ENCODE data around the gene CDH3. TPM values are rescaled to one million over a fixed set of nuclear protein-coding genes. Genes with fewer than 3 reads are reported as not detected.

CDH3 gene
- total RNA-seq, 1 donor from 2014 or later, result 0.81 TPM

- DNase-seq (ENCODE audit: low spot score), result no peak
These were observed 6.0 kb downstream of the CDH3 start for GRCh38 chr16:68651136-68651535.

DNA sequence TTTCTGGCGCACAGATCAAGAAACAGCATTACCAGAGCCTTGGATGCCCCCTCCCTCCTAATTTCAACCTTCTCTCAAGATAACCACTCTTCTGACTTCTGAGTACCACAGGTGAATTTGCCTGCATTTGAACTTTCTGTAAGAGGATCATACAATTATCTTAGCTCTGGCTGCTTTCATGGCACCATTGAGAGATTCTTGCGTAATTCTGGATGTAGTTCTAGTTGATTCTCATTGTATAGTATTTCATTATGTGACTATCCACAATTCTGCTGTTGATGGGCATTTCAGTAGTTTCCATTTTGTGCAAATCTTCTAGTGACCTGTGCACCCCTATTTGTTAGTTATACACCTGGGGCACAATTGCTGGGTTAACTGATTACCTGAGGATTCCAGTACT, 7.5 kb downstream of the CDH3 start:
- no peak for DNase-seq (ENCODE audit: low spot score)

DNA sequence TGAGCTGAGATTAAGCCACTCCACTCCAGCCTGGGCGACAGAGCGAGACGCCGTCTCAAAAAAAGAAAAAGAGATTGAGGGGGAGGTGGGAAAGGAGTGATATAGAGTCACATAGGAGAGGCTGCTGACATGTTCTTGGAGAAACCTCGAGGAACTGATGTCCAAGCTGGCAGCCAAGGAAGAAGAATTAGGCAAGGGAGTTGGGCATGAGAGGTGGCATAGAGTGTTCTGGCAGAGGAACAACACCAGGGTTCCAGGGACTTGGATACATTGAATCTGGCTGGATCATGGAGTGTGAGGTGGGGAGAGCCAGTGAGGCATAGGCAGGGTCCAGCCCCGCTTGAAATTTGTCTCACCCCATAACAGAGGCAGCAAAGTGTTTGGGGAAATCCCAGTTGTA, 10.7 kb downstream of the CDH3 start:
- DNase-seq (ENCODE audit: low spot score), result no peak

GRCh38 chr16:68656751-68657150, 11.6 kb downstream of the CDH3 start:
- no peak for DNase-seq (ENCODE audit: low spot score)

DNA sequence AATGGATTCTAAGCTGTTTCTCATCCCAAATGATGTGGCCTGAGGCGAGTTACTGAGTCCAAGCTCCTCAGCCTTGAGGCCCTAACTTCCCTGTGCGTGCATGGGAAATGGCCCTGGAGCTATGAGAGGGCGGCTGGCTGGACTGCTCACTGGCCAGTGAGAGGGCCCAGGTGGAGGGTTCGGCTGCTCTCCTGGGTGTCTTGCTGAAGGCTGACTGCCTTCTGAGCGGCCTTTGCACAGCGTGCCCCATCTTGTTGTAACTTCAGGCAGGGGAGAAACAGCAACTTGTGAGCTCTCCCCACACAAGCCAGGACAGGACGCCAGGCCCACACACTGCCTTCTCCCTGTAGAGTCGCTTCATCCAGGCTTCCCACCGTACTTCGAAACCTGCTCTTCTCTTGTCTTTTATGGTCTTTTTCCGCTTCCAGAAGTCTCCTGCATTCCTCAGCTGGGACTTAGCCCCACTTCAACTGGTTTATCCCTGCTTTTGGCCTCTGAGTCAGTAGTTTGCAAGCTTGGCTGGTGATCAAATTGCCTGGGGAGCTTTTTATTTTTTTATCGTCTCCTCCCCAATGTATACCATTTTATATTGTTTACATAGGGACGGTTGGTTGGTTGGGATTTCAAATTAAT, 13.3 kb downstream of the CDH3 start:
- no peak for DNase-seq (ENCODE audit: low spot score)

DNA sequence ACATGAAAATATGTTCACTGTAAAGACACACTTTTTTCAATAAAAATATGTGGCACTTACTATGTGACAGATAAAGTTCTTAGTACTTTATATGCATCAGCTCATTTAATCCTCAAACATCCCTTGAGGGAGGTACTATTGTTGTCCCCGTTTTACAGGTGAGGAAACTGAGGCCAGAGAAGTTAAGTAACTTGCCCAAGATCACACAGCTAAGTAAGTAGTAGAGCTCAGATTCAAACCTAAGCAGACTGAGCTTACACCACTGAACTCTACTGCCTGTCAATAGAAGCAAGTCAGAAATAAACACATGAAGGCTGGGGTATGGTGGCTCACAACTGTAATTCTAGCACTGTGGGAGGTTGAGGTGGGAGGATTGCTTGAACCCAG, 13.9 kb downstream of the CDH3 start:
- no peak for DNase-seq (ENCODE audit: low spot score)

DNA sequence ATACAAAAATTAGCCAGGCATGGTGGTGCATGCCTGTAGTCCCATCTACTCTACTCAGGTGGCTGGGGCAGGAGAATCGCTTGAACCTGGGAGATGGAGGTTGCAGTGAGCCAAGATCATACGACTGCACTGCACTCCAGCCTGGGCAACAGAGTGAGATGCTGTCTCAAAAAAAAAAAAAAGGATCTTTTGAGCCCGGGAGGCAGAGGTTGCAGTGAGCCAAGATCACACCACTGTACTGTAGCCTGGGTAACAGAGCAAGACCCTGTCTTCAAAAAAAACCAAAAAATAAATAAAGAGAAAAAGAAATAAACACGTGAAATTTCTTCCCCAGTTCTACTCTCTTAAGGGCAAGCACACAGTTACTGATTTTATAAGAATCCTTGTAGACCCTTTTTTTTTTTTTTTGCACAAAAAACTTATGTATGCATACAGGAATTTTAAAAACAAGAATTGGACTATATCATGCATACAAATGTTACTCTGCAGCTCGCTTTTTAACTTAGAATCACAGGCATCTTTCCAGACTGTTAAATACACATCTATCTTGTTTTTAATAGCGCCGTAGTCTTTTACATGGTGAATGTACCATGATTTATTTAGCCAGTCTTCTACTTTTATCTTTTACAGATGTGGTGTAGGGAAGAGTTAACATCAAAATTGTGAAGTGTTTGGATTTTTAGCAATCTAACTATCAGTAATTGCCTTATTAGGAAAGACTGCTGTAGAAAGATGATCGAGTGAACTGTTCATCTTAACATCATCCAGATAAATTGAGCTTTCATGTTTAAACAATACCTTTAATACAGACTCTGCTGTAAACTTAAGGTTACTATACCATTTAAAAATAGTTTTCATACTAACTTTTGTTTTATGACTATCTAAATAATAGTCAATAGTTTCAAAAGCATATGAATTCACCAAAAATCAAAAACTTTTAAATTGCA, 14.6 kb downstream of the CDH3 start:
- DNase-seq (ENCODE audit: low spot score), result no peak

GRCh38 chr16:68660359-68660795, 15.3 kb downstream of the CDH3 start:
- DNase-seq (ENCODE audit: low spot score), result no peak

GRCh38 chr16:68662035-68662434, 16.9 kb downstream of the CDH3 start:
- no peak for DNase-seq (ENCODE audit: low spot score)

DNA sequence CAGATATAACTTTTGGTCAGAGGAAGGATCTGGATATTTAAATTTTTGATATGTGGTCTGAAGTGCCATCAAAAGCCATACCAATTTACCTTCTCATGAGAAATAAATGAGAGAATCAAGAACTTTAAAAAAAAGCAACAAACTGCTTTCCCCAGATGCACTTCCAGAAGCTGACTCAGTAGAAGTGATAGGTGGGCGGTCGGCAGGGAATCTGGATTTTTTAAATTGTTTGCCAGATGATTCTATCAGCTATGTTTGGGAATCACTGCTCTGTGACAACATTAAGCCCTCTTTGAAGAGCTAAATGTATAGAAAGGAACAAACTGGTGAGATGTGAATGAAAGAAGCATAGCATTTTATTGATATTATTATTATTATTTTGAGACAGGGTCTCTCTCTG, 19.2 kb downstream of the CDH3 start:
- DNase-seq (ENCODE audit: low spot score), result no peak

DNA sequence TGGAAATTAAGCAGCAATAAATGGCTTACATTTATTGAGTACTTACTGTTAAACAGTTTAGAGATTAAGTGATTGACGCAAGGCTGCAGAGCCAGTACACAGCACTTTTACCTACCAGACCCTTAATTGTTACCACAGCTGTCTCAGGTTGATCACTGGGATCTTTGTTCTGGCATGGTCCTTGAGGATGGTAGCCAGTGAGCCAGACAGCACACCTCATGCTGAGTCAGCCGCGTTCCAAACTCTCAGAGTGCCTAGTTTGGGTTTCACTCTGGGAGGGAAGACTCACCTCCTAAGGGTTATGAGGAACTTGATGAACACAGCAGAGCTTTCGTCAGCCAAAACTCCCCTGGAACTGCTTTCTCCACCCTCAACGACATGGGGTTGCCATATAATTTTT, 20.4 kb downstream of the CDH3 start:
- no peak for DNase-seq (ENCODE audit: low spot score)

DNA sequence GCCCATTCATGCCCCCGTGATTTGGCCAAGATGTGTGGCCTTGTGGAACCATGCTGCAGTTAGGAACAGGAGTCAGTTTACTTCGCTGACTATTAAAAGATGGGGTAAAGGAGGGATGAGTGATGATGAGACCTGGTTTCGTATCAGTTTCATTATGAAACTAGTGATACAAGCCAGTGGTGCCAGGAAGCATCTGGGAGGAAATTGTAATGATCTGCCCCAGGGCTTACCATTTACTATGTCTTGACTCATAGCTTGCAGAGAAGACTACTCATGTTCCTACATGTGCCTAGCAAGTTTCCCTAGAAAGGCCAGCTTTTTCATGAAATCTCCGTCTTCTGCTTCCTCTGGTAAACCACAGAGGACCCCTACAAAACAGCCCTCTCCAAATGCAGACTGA, 23.2 kb downstream of the CDH3 start:
- no peak for DNase-seq (ENCODE audit: low spot score)

- DNase-seq (ENCODE audit: low spot score), result no peak
These were observed 31.2 kb downstream of the CDH3 start for GRCh38 chr16:68676113-68676860.

GRCh38 chr16:68681038-68681437, 35.9 kb downstream of the CDH3 start:
- DNase-seq (ENCODE audit: low spot score), result no peak

GRCh38 chr16:68685685-68686478, 40.8 kb downstream of the CDH3 start:
- no peak for DNase-seq (ENCODE audit: low spot score)

GRCh38 chr16:68686905-68687304, 41.8 kb downstream of the CDH3 start:
- no peak for DNase-seq (ENCODE audit: low spot score)

DNA sequence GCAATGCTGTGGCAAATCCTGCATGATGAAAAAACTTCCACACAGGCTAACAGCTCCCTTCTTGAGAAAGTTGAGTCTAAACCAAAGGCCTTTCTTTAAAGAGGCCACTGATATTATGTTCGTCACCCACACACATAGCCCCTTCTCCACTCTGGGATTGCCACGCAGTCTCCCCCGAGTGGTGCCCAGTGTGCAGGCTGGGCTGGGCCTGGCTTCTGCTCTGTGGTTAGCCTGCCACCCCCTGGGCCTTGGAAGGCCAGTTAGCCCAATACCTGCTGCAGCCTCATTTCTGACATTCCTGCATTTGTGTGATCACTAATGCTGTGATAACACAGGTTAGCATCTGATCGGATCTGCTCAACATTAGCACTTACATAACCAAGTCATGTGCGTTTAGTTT, 44.8 kb downstream of the CDH3 start:
- no peak for DNase-seq (ENCODE audit: low spot score)

DNA sequence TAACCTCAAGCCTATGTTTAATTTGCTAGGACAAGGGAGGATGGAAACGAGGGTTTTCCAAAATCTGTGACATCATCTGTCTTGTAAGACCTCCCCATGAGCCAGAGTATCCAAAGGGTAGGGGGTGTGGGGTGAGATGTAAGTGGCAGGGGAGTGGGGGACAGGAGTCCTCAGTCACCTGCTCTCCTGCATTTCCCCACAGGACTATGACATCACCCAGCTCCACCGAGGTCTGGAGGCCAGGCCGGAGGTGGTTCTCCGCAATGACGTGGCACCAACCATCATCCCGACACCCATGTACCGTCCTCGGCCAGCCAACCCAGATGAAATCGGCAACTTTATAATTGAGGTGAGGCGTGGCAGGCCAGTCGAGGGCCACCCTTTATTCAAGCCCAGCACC, 50.5 kb downstream of the CDH3 start:
- no peak for DNase-seq (ENCODE audit: low spot score)

DNA sequence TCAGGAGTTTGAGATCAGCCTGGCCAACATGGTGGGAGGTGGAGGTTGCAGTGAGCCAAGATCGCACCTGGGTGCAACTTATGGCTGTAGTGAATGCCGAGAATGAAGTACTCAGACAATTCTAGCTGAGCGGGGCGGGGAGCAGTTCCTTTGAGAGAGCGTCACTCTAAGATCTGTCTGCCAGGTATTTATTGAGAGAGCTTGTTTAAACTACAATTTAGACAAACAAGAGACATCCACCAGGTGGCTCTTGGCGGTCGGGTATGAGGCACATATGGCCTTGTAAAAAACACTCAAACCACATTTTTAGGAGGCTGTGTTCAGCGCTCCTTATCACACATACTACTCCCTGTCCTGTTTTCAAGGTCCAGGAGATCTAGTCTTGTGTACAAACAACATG, 51.4 kb downstream of the CDH3 start:
- DNase-seq (ENCODE audit: low spot score), result no peak

- no peak for DNase-seq (ENCODE audit: low spot score)
These were observed 53.0 kb downstream of the CDH3 start for GRCh38 chr16:68698091-68698490.

GRCh38 chr16:68700120-68700519, 55.0 kb downstream of the CDH3 start:
- no peak for DNase-seq (ENCODE audit: low spot score)

DNA sequence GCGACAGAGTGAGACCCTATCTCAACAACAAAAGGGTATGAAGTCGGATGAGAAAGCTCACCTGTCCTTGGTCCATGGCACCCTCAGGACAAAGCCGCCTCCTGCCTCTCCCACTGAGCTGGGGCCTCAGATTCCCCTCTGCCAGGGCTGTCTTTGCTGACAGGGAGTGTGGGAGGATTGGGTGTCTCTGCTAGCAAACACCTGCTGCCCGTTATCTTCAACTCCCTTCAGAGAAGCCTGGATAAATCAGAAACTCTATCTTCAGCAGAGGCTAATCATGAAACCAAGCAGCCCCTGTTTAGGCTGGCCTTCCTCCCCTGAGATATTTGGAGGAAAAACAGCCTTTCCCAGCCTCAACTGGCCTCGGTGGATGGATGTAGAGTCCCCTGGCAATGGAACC, 55.7 kb downstream of the CDH3 start:
- DNase-seq (ENCODE audit: low spot score), result no peak

Data from mucosa of gallbladder (tissue), 1 donor.